ENCODE data around the gene PDLIM7. TPM values are rescaled to one million over a fixed set of nuclear protein-coding genes. Genes with fewer than 3 reads are reported as not detected.

PDLIM7 gene
- total and polyA plus RNA-seq, 10 of the 15 experiments (the other 5 are each of a cell fraction or from before 2014, with no cell fraction given), result 0.82 to 36.6 (median 19.3) TPM

DNA sequence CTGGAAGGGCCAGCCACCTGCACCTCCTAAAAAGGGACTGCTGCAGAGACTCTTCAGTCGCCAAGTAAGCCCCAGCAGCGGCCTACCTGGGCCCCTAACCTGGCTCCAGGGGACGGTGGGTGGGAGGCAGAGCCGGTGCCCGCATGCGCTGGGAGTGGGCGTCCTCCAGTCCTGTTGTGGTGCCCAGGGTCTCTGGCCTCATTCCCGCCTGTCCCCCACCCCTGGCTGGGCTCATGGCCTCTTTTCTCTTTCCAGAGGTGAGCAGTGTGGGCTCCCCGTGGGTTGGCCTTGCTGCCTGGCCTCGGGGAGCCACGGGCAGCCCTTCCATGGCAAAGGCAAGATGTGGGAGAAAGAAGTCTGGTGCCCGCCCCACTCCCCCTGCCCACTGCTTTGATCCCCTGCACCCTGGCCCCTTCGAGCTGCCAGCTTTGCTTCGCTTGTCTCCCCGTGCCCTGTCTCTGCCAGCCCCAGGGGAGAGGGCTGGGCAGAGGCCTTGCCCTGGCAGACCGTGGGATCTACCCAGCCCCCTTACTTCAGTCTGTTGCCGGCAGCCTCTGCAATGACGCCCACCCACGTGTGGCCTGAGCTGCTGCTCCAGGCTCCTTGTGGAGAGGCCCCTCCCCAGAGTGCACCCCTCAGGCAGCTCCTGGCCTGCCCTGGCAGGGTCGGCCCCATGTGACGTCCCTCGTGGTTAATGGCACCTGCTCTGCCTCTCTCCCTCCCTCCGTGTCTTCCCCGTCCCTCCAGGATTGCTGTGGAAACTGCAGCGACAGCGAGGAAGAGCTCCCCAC, 56.2 kb downstream of the PDLIM7 start:
- CTCF ChIA-PET, result interaction anchor here (1.2 kb wide), 1 partner anchor 37 kb away, joined by 6 read pairs; no protein-coding TSS in a partner anchor
- BruUV-seq (replicated peaks), result no TSS peak
- no peak overlapping the region for H3K4me2 ChIP-seq (ENCODE audit: control insufficient read depth, insufficient read depth)
- H3K4me1 ChIP-seq (ENCODE audit: control insufficient read depth, insufficient read depth, low read length), result peaks cover 24% of the 10 kb centered on the region
- no peak overlapping the region for H2AFZ ChIP-seq (ENCODE audit: control insufficient read depth, low read depth, low read length)
- WGBS (ENCODE audit: insufficient coverage, insufficient replicate concordance, low lambda C conversion rate, missing lambda C conversion rate), result 79% methylated on average over 26 of the region's 26 CpGs
- DNase-seq (ENCODE audit: low read depth, low spot score) (no peak), FAIRE-seq (no peak), ATAC-seq (no peak)
- SMC1A ChIA-PET (ENCODE audit: uncharacterized antibody, unreplicated experiment), result interaction anchor here (7.4 kb wide), 1 partner anchor 10 kb away, joined by 73 read pairs; no protein-coding TSS in a partner anchor
- H4K20me1 ChIP-seq (ENCODE audit: control insufficient read depth, insufficient read depth), result no peaks in the 10 kb centered on the region
- POLR2A ChIA-PET, result interaction anchor here (1.0 kb wide), 1 partner anchor 16 kb away, joined by 5 read pairs; no protein-coding TSS in a partner anchor
- H3K9ac ChIP-seq (ENCODE audit: control insufficient read depth, insufficient read depth, low read length), result no peak overlapping the region
- H3K79me2 ChIP-seq (ENCODE audit: control insufficient read depth, insufficient read depth, low read length), result peaks cover under 1% of the 10 kb centered on the region; the same call in 1 of the 2 replicates
- intact Hi-C loops (cut with micrococcal nuclease; ENCODE audit: unreplicated experiment), result no loop called here
- peaks cover 17 to 25% of the 10 kb centered on the region in 2 experiments for H3K36me3 ChIP-seq (ENCODE audit: control insufficient read depth in 2 of 2, insufficient read depth in 2 of 2, low read length in 1 of 2)
- no peaks in the 10 kb centered on the region for H3K27me3 ChIP-seq (replicated peaks in 1 of 2; ENCODE audit: control insufficient read depth in 2 of 2, insufficient read depth in 2 of 2, low read length in 1 of 2)
- no peak overlapping the region for H3K4me3 ChIP-seq
- no peaks in the 10 kb centered on the region for H3K9me3 ChIP-seq (replicated peaks; ENCODE audit: control insufficient read depth, insufficient read depth, low read length)
- RAD21 ChIA-PET (ENCODE audit: unreplicated experiment), result interaction anchor here (1.0 kb wide), 1 partner anchor 10 kb away, joined by 3 read pairs; no protein-coding TSS in a partner anchor
- in situ Hi-C loops (cut with MboI), result no loop called here
- no peak overlapping the region for H3K27ac ChIP-seq (ENCODE audit: control insufficient read depth, insufficient read depth)
- TF ChIP-seq EED (IDR thresholded peaks at IDR 0.05; ENCODE audit: low read depth), result no peak
- TF ChIP-seq, protein P1, sequence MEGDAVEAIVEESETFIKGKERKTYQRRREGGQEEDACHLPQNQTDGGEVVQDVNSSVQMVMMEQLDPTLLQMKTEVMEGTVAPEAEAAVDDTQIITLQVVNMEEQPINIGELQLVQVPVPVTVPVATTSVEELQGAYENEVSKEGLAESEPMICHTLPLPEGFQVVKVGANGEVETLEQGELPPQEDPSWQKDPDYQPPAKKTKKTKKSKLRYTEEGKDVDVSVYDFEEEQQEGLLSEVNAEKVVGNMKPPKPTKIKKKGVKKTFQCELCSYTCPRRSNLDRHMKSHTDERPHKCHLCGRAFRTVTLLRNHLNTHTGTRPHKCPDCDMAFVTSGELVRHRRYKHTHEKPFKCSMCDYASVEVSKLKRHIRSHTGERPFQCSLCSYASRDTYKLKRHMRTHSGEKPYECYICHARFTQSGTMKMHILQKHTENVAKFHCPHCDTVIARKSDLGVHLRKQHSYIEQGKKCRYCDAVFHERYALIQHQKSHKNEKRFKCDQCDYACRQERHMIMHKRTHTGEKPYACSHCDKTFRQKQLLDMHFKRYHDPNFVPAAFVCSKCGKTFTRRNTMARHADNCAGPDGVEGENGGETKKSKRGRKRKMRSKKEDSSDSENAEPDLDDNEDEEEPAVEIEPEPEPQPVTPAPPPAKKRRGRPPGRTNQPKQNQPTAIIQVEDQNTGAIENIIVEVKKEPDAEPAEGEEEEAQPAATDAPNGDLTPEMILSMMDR (IDR thresholded peaks at IDR 0.05 in 2 of 3, conservative IDR thresholded peaks at IDR 0.05 in 1 of 3; ENCODE audit: control insufficient read depth in 2 of 3, extremely low read depth in 1 of 3, insufficient read depth in 1 of 3, low read depth in 3 of 3, low read length in 3 of 3), result no peak
- no peak for TF ChIP-seq POU2F2 (IDR thresholded peaks at IDR 0.05; ENCODE audit: borderline replicate concordance, low read depth, low read length)
- TF ChIP-seq, protein P2, sequence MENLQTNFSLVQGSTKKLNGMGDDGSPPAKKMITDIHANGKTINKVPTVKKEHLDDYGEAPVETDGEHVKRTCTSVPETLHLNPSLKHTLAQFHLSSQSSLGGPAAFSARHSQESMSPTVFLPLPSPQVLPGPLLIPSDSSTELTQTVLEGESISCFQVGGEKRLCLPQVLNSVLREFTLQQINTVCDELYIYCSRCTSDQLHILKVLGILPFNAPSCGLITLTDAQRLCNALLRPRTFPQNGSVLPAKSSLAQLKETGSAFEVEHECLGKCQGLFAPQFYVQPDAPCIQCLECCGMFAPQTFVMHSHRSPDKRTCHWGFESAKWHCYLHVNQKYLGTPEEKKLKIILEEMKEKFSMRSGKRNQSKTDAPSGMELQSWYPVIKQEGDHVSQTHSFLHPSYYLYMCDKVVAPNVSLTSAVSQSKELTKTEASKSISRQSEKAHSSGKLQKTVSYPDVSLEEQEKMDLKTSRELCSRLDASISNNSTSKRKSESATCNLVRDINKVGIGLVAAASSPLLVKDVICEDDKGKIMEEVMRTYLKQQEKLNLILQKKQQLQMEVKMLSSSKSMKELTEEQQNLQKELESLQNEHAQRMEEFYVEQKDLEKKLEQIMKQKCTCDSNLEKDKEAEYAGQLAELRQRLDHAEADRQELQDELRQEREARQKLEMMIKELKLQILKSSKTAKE (IDR thresholded peaks at IDR 0.05; ENCODE audit: low read depth, poor library complexity, severe bottlenecking), result no peak
- TF ChIP-seq, protein P3, sequence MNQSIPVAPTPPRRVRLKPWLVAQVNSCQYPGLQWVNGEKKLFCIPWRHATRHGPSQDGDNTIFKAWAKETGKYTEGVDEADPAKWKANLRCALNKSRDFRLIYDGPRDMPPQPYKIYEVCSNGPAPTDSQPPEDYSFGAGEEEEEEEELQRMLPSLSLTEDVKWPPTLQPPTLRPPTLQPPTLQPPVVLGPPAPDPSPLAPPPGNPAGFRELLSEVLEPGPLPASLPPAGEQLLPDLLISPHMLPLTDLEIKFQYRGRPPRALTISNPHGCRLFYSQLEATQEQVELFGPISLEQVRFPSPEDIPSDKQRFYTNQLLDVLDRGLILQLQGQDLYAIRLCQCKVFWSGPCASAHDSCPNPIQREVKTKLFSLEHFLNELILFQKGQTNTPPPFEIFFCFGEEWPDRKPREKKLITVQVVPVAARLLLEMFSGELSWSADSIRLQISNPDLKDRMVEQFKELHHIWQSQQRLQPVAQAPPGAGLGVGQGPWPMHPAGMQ (IDR thresholded peaks at IDR 0.05; ENCODE audit: borderline replicate concordance), result no peak
- no peak for TF ChIP-seq SMARCA5 (IDR thresholded peaks at IDR 0.05)
- TF ChIP-seq MEF2B (IDR thresholded peaks at IDR 0.05; ENCODE audit: partially characterized antibody, poor library complexity, severe bottlenecking), result no peak
- TF ChIP-seq ZNF207 (IDR thresholded peaks at IDR 0.05; ENCODE audit: borderline replicate concordance), result no peak
- TF ChIP-seq, protein P4, sequence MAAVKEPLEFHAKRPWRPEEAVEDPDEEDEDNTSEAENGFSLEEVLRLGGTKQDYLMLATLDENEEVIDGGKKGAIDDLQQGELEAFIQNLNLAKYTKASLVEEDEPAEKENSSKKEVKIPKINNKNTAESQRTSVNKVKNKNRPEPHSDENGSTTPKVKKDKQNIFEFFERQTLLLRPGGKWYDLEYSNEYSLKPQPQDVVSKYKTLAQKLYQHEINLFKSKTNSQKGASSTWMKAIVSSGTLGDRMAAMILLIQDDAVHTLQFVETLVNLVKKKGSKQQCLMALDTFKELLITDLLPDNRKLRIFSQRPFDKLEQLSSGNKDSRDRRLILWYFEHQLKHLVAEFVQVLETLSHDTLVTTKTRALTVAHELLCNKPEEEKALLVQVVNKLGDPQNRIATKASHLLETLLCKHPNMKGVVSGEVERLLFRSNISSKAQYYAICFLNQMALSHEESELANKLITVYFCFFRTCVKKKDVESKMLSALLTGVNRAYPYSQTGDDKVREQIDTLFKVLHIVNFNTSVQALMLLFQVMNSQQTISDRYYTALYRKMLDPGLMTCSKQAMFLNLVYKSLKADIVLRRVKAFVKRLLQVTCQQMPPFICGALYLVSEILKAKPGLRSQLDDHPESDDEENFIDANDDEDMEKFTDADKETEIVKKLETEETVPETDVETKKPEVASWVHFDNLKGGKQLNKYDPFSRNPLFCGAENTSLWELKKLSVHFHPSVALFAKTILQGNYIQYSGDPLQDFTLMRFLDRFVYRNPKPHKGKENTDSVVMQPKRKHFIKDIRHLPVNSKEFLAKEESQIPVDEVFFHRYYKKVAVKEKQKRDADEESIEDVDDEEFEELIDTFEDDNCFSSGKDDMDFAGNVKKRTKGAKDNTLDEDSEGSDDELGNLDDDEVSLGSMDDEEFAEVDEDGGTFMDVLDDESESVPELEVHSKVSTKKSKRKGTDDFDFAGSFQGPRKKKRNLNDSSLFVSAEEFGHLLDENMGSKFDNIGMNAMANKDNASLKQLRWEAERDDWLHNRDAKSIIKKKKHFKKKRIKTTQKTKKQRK (IDR thresholded peaks at IDR 0.05; ENCODE audit: low read depth, low read length), result no peak
- no peak for TF ChIP-seq MEF2A (IDR thresholded peaks at IDR 0.05; ENCODE audit: insufficient read depth, low read depth, low read length)
- no peak for TF ChIP-seq FOXK2 (IDR thresholded peaks at IDR 0.05)
- TF ChIP-seq BCL11A (IDR thresholded peaks at IDR 0.05; ENCODE audit: low read depth, low read length), result no peak
- TF ChIP-seq, protein P5, sequence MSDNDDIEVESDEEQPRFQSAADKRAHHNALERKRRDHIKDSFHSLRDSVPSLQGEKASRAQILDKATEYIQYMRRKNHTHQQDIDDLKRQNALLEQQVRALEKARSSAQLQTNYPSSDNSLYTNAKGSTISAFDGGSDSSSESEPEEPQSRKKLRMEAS (IDR thresholded peaks at IDR 0.05; ENCODE audit: low read depth, low read length), result no peak

Data from GM12878 (cell line).